Stimulated activated CD8-positive, alpha-beta memory T cell treated with anti-CD3 and anti-CD28 coated beads, Interleukin-12 subunit alpha, Interleukin-12 subunit beta, amount 100 ng/mL, for 4 hours (primary cell): ENCODE results near the gene PALLD.

Experiments used
- DNase-seq: peaks from one replicate; pipeline ENCODE4 v3.0.0-alpha.2; 2020; ENCODE audit warnings: low read depth

Gene PALLD

GRCh38 chr4:168852933-168853713 is 356.3 kb downstream of the PALLD start:
- DNase-seq, result no peak

GRCh38 chr4:168853770-168854169 is 356.9 kb downstream of the PALLD start:
- DNase-seq, result no peak

GRCh38 chr4:168854350-168854921 is 357.6 kb downstream of the PALLD start:
- DNase-seq, result no peak

- no peak for DNase-seq
Measured at GRCh38 chr4:168856312-168856711, 359.5 kb downstream of the PALLD start.

DNA sequence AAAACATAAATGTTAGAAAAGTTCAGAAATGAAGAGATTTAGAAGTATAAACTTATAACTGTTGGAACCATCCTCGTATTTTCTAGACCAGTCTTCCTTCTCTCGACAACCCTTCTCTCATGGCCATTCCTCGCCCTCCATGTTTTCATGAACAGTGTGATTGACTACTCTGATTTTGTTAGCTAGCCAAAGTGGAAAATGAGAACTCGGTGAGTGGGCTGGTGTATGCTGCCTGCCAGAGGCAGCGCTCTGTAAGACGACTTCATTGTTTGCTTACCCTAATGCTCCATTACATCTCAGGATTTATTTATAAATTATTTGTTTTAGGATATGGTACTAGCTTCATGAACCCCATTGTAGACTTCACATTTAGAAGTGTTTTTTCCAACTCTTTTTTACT is 360.2 kb downstream of the PALLD start:
- no peak for DNase-seq

GRCh38 chr4:168857546-168858314 is 360.9 kb downstream of the PALLD start:
- no peak for DNase-seq

- no peak for DNase-seq
Measured at GRCh38 chr4:168859100-168859499, 362.2 kb downstream of the PALLD start.

DNA sequence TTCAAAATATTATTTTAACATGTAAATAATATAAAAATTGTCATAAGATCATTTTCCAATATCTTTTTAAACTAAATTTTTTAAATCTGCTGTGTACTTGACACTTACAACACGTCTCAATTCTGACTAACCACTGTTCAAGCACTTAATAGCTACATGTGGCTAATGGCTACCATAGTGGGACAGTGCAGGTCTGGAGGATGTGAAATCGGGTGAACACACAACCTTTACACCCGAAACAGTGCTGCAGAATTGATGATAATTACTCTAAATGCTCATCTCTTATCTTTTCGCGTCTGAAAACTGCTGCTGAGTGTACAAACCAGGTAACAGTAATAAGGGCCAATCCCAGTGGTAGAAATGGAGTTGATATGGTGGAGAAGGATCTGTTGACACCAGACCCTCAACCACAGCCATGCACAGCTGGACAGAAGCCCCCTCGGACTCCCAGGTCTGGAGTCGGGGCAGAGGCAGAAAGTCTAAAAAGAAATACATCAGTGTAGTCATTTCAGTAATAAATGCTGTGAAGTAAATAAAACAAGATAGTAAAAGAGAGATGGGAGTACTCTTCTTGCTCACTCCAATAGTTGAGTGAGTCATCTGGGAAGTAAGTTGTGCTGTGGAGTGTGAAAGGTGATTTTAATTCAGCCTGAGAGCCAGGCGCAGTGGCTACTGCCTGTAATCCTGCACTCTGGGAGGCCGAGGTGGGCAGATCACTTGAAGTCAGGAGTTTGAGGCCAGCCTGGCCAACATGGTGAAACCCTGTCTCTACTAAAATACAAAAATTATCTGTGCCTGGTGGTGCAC is 363.2 kb downstream of the PALLD start:
- DNase-seq, result no peak

GRCh38 chr4:168860827-168861226 is 364.0 kb downstream of the PALLD start:
- DNase-seq, result no peak

- DNase-seq, result no peak
Measured at GRCh38 chr4:168863719-168864647, 367.1 kb downstream of the PALLD start.

- no peak for DNase-seq
Measured at GRCh38 chr4:168864821-168865541, 368.1 kb downstream of the PALLD start.

DNA sequence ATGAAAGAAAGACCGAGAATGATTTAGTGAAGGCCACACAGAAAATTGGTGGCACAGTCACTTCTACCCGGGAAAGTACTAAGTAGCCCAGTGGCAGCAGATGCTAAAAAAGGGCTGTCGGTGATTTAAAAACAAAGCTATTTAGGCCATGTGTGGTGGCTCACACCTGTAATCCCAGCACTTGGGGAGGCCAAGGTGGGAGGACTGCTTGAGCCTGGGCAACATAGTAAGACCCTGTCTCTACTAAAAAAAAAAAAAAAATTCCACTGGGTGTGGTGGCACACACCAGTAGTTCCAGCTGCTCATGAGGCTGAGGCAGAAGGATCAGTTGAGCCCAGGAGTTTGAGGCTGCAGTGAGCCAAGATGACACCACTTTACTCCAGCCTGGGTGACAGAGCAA is 369.0 kb downstream of the PALLD start:
- DNase-seq, result no peak

DNA sequence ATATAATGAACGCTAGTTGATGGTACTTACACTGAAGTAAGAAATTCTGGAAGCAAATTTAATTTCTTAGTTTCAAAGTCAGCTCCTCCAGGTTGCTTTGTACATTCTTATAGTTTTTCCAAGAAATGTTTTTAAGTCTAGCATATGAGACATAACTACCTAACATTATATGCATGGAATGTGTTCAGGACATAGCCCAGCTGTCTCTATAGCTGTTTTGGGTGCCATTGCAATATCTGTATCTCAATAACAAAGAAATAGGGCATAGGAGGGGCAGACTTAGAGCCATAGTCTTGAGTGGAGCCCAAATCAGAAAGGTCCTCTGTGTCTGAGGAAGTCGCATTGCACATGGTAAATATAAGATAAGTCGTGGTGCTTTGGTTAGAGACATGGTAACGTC is 369.8 kb downstream of the PALLD start:
- DNase-seq, result no peak

GRCh38 chr4:168867128-168867527 is 370.3 kb downstream of the PALLD start:
- DNase-seq, result no peak

GRCh38 chr4:168868044-168868781 is 371.4 kb downstream of the PALLD start:
- DNase-seq, result no peak

DNA sequence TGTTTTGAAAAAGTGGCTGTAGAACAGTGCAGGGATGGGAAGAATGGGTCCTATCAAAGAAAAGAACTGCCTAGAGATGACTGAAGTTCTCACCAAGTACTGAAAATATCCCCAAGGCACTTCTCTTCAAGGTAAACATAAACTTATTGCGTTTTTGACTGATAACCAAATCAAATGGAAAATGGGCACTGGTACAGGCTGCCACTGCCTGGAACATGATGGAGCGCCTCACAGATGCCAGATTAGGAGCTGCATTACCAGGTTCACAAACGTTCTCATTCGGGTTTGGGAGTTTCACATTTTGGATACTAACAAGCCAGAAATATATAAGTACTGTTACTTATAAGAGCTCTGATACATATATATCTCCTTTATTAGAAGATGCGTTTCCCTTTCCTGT is 371.9 kb downstream of the PALLD start:
- DNase-seq, result no peak

GRCh38 chr4:168870004-168870403 is 373.2 kb downstream of the PALLD start:
- no peak for DNase-seq

GRCh38 chr4:168871632-168872031 is 374.8 kb downstream of the PALLD start:
- no peak for DNase-seq

DNA sequence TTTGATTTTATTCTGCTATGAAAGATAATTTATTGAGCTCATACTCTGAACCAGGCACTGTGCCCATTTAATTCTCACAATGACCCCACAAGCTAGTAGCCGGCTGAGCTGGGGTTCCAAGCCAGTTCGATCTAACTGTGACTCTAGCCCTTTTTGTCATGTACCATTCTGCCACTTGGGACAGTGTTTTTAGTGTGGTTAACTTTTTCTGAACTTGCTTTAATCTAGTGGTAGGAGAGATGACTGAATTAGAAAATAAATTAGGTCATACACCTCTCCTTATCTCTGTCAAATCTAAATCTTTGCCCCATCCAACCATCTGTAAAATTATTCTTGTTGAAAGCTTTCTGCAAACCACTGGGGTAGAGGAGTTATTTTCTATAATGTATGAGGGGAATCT is 377.2 kb downstream of the PALLD start:
- no peak for DNase-seq

GRCh38 chr4:168876106-168876505 is 379.3 kb downstream of the PALLD start:
- no peak for DNase-seq
